GM12878 (cell line): ENCODE measurements around the gene SASH3. TPM values are rescaled to one million over a fixed set of nuclear protein-coding genes. Genes with fewer than 3 reads are reported as not detected.

Experiments
- ATAC-seq: fragments of 200-7000 bp; cut with Tn5 transposase; 3 replicates; pipeline ENCODE4 v1.9.1; 2020; ENCODE audit warnings: mild to moderate bottlenecking, moderate library complexity
- BruUV-seq: library from RNA; stranded (reverse); fragments of 400-500 nt; replicated peaks from 2 replicates; lab custom pipeline; 2021; lab: Mats Ljungman, UMichigan
- CTCF ChIA-PET: fragments of 300-600 bp; sonication (Branson Sonifier 250); formaldehyde crosslinking; extraction: SDS; loops from one replicate; lab custom pipeline; 2021; ENCODE audit warnings: inconsistent platforms; lab: Yijun Ruan, JAX
- POLR2A ChIA-PET: fragments of 350-600 bp; formaldehyde crosslinking; extraction: SDS; loops from one replicate; lab custom pipeline; 2021; ENCODE audit warnings: inconsistent platforms; lab: Charles Lee
- RAD21 ChIA-PET: fragments of 300-600 bp; sonication (Branson Sonifier 250); formaldehyde crosslinking; loops from one replicate; lab custom pipeline; 2023; ENCODE audit warnings: antibody characterized with exemption; ENCODE audit not compliant: unreplicated experiment; lab: Charles Lee
- SMC1A ChIA-PET: fragments of 300-600 bp; sonication (Branson Sonifier 250); formaldehyde crosslinking; loops from one replicate; lab custom pipeline; 2023; ENCODE audit not compliant: unreplicated experiment, uncharacterized antibody; lab: Charles Lee
- DNase-seq: peaks from one replicate; pipeline ENCODE4 v3.0.0-alpha.2; 2011; ENCODE audit warnings: low read depth, low spot score
- FAIRE-seq: peaks from 3 replicates; lab custom pipeline; 2011; peaks lifted over from hg19 to GRCh38; lab: Jason Lieb, UNC
- H2AFZ ChIP-seq: 2 replicates; pipeline ENCODE4 v1.6.0; 2011; ENCODE audit warnings: low read depth, low read length, control low read depth; ENCODE audit not compliant: control insufficient read depth
- H3K27ac ChIP-seq: 2 replicates; pipeline ENCODE4 v1.5.1; 2011; ENCODE audit warnings: control low read depth; ENCODE audit not compliant: control insufficient read depth, insufficient read depth
- H3K27me3 ChIP-seq, 2 experiments: replicated peaks in 1 of 2; 2 replicates each; pipeline versions ENCODE4 v1.6.0 to v1.6.1; 2011; ENCODE audit warnings: low read length in 1 of 2; ENCODE audit not compliant: control insufficient read depth in 2 of 2, insufficient read depth in 2 of 2
- H3K36me3 ChIP-seq, 2 experiments: 2 replicates each; pipeline ENCODE4 v1.5.1; 2011; ENCODE audit warnings: low read length in 1 of 2; ENCODE audit not compliant: control insufficient read depth in 2 of 2, insufficient read depth in 2 of 2
- H3K4me1 ChIP-seq: 2 replicates; pipeline ENCODE4 v1.6.1; 2011; ENCODE audit warnings: mild to moderate bottlenecking, low read length, moderate library complexity, mixed read lengths; ENCODE audit not compliant: control insufficient read depth, insufficient read depth
- H3K4me2 ChIP-seq: 2 replicates; pipeline ENCODE4 v1.6.0; 2011; ENCODE audit warnings: control low read depth; ENCODE audit not compliant: control insufficient read depth, insufficient read depth
- H3K4me3 ChIP-seq: fragments of 200-600 bp; sonication (generic); 2 replicates; pipeline ENCODE4 v1.5.1; 2016
- H3K79me2 ChIP-seq: 2 replicates; pipeline ENCODE4 v1.6.0; 2011; ENCODE audit warnings: low read length; ENCODE audit not compliant: control insufficient read depth, insufficient read depth
- H3K9ac ChIP-seq: 2 replicates; pipeline ENCODE4 v1.8.0; 2011; ENCODE audit warnings: low read length, control low read depth, mixed read lengths; ENCODE audit not compliant: control insufficient read depth, insufficient read depth
- H3K9me3 ChIP-seq: replicated peaks from 3 replicates; pipeline ENCODE4 v1.5.1; 2011; ENCODE audit warnings: mild to moderate bottlenecking, low read length; ENCODE audit not compliant: control insufficient read depth, insufficient read depth
- H4K20me1 ChIP-seq: 2 replicates; pipeline ENCODE4 v1.6.0; 2011; ENCODE audit not compliant: control insufficient read depth, insufficient read depth
- CHD1 ChIP-seq: IDR thresholded peaks from 2 replicates; pipeline ENCODE4 v1.6.1; 2012; ENCODE audit warnings: low read depth, low read length, improper control_type of control experiment
- HCFC1 ChIP-seq: fragments of 150-350 bp; IDR thresholded peaks from 2 replicates; pipeline ENCODE4 v1.6.1; 2014; ENCODE audit warnings: low read length
- SIX5 ChIP-seq: IDR thresholded peaks from 2 replicates; pipeline ENCODE4 v1.6.1; 2011; ENCODE audit warnings: mild to moderate bottlenecking, low read depth, low read length, moderate library complexity; ENCODE audit not compliant: severe bottlenecking
- SMAD1 ChIP-seq: fragments of 450-650 bp; IDR thresholded peaks from 2 replicates; pipeline ENCODE4 v1.6.1; 2018; ENCODE audit warnings: mild to moderate bottlenecking, low read depth; ENCODE audit not compliant: partially characterized antibody
- SMAD5 ChIP-seq: IDR thresholded peaks from 2 replicates; pipeline ENCODE4 v1.6.1; 2016; ENCODE audit warnings: antibody characterized with exemption, low read depth
- SP1 ChIP-seq: IDR thresholded peaks from one replicate; pipeline ENCODE4 v1.6.1; 2011; ENCODE audit warnings: low read depth, low read length
- SREBF2 ChIP-seq: IDR thresholded peaks from 2 replicates; pipeline ENCODE4 v1.6.1; 2012; ENCODE audit warnings: mild to moderate bottlenecking, low read length
- TCF12 ChIP-seq: IDR thresholded peaks from 2 replicates; pipeline ENCODE4 v1.6.1; 2011; ENCODE audit warnings: low read depth, mild to moderate bottlenecking, low read length
- WGBS: methylation state at CpG from one replicate; pipeline ENCODE4 v1.1.6; 2016; ENCODE audit warnings: low lambda C conversion rate; ENCODE audit not compliant: insufficient replicate concordance, insufficient coverage; ENCODE audit errors: missing lambda C conversion rate; 5-methylcytosine and 5-hydroxymethylcytosine counted together
- in situ Hi-C: fragments of 300-500 bp; cut with MboI; formaldehyde crosslinking; loops from 9 replicates; pipeline ENCODE4 v1.14.3; 2018; ENCODE audit warnings: mixed read lengths
- intact Hi-C: fragments of 100-400 bp; cut with micrococcal nuclease; formaldehyde crosslinking; loops from one replicate; pipeline ENCODE4 v1.14.2; 2022; ENCODE audit not compliant: unreplicated experiment
- polyA plus RNA-seq, 11 experiments: library from polyadenylated mRNA; depleted of rRNA in 4 of 11; unstranded in 6 of 11; stranded (reverse) in 5 of 11; fragments of >200 nt; fragmentation: Nextera tagmentation in 4 of 11; fragmentation: Illumina TruSeq in 1 of 11; extraction: Ambion mirVana in 4 of 11; extraction: Trizol in 1 of 11; gene quantifications; 1 replicate in 1 of 11; 2 replicates in 10 of 11; pipeline versions ENCODE4 v1.2.1 to v1.2.3, GENCODE V29; 2011 to 2016; ENCODE audit warnings: inconsistent platforms in 2 of 11, missing spikeins in 2 of 11, low read depth in 1 of 11
- total RNA-seq, 4 experiments: library from RNA; depleted of rRNA in 3 of 4; stranded (reverse); fragments of >200 nt in 3 of 4; fragmentation: Illumina TruSeq in 1 of 4; extraction: Trizol in 1 of 4; gene quantifications; 2 replicates each; pipeline versions ENCODE4 v1.2.1 to v1.2.3, GENCODE V29; 2013 to 2021

The SASH3 gene
- total and polyA plus RNA-seq, 10 of the 15 experiments (the other 5 are each of a cell fraction or from before 2014, with no cell fraction given) = 23.1 to 233 (median 160) TPM

DNA sequence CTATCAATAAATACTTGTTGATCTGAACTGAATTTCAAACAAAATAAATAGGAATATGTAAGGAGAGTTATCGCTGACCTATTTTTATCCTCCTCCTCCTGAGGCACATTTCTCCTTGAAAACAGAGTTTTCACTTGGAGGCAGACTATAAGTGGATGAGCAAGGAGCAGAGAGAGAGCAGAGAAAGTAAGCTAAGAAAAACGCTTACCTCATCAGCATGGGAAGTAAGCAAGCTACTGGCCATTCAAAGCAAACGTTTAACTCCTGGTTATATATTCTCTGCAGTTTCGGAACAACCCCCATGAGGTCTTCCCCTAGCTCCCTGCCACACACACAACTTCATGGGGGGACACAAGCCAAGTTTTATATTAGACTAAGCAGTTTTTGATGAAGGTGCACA, 50.7 kb downstream of the SASH3 start:
- intact Hi-C loops = no loop called here
- H2AFZ ChIP-seq = no peak overlapping the region
- ATAC-seq (no peak), DNase-seq (no peak), FAIRE-seq (no peak)
- RAD21 ChIA-PET = interaction anchor here (1.0 kb wide), 1 partner anchor 195 kb away, joined by 3 read pairs; no protein-coding TSS in a partner anchor
- TF ChIP-seq HCFC1 = no peak
- TF ChIP-seq CHD1 = no peak
- TF ChIP-seq SIX5 = no peak
- TF ChIP-seq SMAD1 = no peak
- TF ChIP-seq SP1 = no peak
- no peak for TF ChIP-seq SMAD5
- TF ChIP-seq SREBF2 = no peak
- no peak for TF ChIP-seq TCF12
- H3K4me1 ChIP-seq = no peaks in the 10 kb centered on the region
- no peaks in the 10 kb centered on the region for H3K79me2 ChIP-seq
- H3K4me2 ChIP-seq = no peak overlapping the region
- no peaks in the 10 kb centered on the region for H4K20me1 ChIP-seq
- WGBS = 53% methylated on average over 4 of the region's 4 CpGs
- CTCF ChIA-PET = interaction anchor here (1.4 to 1.5 kb wide), 3 partner anchors 74 to 220 kb away, joined by 3 to 7 read pairs (median 3); no protein-coding TSS in a partner anchor
- H3K36me3 ChIP-seq = no peaks in the 10 kb centered on the region
- in situ Hi-C loops = no loop called here
- no peaks in the 10 kb centered on the region; a peak in 1 of 4 replicates for H3K27me3 ChIP-seq
- H3K27ac ChIP-seq = no peak overlapping the region
- SMC1A ChIA-PET = interaction anchor here (1.3 to 1.9 kb wide), 5 partner anchors 11 to 200 kb away, joined by 3 to 6 read pairs (median 3); no protein-coding TSS in a partner anchor
- H3K9me3 ChIP-seq = no peaks in the 10 kb centered on the region
- no peak overlapping the region for H3K9ac ChIP-seq
- POLR2A ChIA-PET = interaction anchor here (0.6 to 0.7 kb wide), 2 partner anchors 11 to 13 kb away, joined by 3 to 7 read pairs; partner anchors contain the start of gene ZDHHC9
- H3K4me3 ChIP-seq = no peak overlapping the region
- BruUV-seq = no TSS peak
